HG03039 (cell line): Measurements from ENCODE around the gene RPS6KA5.
A peak's percentile ranks its signal among the peaks of the same experiment; 100 is the strongest.
"Not testable (repeated sequence)": the region's sequence is repeated elsewhere in the genome, so short reads cannot be mapped to it uniquely, and the experiment has no call there.

Experiments
- ATAC-seq: cut with Tn5 transposase; IDR thresholded peaks from one replicate; pipeline ENCODE4 v1.9.1; 2021; ENCODE audit warnings: mild to moderate bottlenecking, moderate library complexity; ENCODE audit not compliant: unreplicated experiment

RPS6KA5 gene

DNA sequence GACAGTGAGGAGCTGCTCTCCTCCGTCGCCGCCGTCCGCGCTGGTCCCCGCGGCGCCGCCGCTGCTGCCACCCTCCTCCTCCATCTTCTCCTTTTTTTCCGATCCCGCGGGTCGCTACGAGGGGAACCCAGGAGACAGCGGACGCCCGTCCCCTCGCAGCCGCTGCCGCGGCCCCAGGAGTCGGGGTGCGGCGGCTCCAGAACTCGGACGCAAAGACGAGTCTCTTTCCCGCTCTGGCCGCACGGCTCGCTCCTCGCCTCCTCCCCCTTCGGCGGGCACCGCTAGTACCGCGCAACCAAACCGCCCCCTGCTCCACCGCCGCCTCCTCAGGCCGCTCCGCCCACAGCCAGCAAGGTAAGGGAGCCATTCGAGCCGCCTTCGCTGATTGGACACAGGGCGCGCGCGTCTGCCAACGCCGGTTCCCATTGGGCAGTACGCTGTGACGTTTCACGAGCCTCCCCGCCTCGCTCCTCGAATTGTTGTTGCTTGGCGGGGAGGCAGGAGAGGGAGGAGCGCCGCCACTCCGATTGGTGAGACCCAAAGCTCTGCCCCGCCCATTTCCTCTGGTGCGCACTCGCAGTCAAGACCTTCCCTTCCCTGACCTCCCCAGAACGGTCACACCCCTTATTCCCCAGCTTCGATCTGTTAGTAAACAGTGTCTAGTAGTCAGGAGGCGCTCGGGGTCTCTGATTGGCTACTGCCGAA lies at the start of gene RPS6KA5:
TSS of gene RPS6KA5 (minus strand) at position 291 of the 705 bp plus-strand sequence. CDS start at position 84, 207 bp downstream.
- ATAC-seq: peak; percentile 83

DNA sequence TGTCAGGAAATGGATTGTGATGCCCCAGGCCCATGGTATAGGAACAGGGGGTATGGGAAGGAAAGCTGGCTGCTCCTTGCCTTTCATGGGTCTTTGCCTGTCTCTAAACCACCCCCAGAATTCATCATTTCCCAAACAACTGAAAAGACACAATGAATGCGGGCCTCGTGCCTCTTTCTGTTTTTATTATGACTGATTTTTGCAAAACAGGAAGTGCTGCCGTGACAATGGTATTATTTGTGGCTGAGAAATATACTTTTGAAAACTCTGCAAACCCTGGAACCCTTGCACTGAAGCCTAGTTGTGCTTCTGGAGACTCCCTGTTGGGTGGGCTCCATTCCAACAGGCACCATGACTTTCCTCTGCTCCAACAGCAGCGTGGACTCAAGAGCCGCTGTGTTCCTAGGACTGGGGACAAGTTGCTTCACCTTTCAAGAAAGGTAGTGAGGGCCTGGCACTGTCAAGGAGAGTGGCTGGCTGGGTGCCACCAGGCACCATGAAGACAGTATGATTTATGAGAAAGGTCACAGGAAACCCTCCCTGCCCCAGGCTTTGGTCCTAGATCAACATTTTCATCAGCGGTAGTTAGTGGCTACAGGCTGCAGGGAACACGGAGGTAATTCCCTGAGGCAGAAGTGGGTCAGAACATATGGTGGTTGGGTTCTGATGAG lies 48.6 kb upstream of the RPS6KA5 start:
- ATAC-seq: no peak

DNA sequence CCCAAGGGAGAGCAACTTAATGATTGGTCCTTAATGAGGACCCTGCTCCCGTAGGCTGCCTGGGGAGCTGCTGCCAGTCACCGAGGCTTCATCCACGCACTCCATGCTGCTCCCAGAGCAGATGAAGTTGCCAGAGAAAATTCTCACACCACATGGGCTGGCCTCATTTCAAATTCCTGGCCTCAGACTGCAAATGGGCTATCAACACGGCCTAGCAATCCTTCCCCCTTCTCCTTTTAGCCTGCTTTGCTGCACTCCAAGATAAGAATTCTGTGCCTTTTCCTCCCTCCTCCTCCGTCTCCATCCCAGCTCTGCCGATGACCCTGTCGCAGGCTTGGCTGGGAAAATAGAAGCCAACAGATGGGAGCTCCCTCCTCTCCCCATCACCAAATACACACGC lies 42.7 kb upstream of the RPS6KA5 start:
- ATAC-seq: no peak

DNA sequence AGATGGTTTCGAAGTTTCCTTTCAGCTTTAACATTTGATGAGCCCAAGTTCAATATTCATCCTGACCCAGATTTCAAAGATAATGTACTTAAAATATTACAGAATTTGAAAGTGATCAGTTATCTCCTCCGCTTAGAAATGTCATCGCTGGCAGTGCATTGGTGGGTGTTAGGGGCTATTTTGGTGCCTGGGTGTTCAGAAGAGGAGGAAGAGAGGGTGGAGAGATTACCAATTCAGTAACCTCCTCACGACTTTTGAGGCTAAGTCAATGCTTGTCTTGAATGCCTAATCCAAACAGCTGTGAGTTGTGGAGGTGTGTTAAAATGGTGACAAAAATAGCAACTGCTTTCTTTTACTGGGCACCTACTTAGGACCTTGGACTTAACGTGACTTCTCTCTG lies 39.7 kb upstream of the RPS6KA5 start:
- no peak for ATAC-seq

DNA sequence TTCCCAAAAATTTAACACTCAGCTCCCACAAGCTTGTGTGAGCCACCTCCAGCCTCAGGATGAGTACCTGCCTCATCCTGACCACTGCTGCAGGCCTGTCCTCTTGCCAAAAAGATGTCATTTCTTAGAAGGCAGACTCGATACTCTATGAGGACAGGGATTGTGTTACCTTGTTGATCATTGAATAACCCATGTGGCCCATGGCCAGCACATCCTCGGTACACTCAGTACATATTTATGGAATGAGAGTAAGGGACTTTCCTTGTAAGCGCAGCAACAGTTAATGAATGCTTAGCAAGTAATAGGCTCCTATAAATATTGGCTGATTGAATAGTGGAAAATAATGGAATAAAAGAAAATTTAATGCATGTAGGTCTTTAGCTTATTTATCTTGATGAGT lies 38.1 kb upstream of the RPS6KA5 start:
- ATAC-seq: no peak

DNA sequence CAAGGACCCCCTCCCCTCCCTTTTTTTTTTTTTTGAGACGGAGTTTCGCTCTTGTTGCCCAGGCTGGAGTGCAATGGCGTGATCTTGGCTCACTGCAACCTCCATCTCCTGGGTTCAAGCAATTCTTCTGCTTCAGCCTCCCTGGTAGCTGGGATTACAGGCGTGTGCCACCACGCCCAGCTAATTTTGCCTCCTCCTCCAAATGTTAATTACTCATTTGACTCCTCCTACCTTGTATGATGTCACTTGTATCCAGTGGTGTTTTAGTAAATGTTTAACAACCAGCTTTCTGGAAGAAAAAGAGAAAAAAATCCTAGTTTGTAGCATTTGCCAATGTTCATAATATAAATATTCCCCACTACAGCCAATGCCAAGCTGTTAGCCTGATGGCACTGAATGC lies 37.2 kb upstream of the RPS6KA5 start:
- ATAC-seq: not testable (repeated sequence)

DNA sequence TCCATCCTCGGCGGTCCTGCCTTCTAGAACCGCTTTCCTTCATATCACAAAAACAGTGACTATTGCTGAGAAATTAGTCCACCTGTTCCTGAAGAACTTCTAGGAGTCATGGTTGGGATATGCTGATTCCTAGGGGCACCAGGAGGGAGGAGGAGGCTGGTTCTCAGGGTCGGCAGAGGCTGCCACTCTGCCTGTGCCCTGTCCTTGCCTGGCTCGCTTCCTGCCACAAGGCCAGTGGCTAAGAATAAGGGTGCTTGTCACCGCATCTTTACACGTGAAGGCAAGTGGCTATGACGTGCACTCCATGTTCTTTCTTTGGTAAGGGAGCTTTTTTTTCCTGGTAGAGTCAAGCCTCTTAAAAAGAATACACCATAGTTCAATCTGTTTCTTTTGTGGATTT lies 34.7 kb upstream of the RPS6KA5 start:
- no peak for ATAC-seq

DNA sequence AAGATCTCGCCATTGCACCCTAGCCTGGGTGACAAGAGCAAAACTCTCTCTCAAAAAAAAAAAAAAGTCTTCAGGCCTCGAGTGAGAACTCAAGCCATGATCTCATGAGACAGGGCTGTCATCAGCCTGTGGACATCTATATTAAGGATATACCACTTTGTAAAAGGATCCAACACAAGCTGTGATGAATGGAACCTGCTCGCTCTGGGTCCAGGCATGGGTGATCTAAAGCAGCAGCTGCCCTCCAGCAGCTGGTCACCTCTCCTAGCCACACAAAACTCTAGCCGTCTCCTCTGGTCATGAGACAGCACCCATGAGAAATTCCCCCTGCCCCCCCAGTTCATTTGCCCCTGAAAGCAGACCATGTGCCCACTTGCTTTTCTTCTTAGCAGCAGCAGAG lies 34.3 kb upstream of the RPS6KA5 start:
- no peak for ATAC-seq

DNA sequence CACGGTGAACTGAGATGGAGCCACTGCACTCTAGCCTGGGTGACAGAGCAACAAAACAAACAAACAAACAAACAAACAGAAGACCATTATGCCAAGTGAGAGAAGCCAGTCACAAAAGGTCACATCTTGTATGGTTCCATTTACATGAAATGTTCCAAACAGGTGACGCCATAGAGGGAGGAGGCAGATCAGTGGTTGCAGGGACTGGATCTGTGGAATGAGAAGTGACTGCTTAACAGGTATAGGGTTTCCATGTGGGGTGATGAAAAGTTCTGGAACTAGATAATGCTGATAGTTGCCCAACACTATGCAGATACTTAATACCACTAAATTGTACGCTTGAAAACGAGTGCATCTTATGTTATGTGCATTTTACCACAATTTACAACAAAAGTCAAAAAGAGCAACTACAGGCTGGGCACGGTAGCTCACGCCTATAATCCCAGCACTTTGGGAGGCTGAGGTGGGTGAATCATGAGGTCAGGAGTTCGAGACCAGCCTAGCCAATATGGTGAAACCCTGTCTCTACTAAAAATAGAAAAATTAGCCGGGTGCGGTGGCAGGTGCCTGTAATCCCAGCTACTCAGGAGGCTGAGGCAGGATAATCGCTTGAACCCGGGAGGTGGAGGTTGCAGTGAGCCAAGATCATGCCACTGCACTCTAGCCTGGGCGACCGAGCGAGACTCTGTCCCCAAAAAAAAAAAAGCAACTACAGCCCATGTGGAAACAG lies 33.5 kb upstream of the RPS6KA5 start:
- not testable (repeated sequence) for ATAC-seq

DNA sequence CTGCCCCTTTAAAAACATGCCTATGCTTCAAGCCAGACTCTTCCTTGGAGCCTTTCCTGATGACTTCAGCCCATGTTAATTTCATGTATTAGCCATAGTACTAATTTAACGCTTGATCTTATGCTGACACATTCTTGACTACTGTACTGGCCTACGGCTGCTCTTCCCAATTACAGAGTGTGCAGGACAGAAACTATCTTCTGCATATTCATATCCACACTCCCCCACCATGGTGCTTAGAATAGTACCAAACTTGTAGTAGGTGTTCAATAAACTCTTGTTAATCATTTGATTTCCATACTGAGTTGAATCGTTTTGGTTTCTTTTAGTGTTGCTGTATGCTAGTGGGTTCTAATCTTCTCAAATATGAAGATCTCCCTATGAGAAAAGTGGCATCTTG lies 31.6 kb upstream of the RPS6KA5 start:
- no peak for ATAC-seq

DNA sequence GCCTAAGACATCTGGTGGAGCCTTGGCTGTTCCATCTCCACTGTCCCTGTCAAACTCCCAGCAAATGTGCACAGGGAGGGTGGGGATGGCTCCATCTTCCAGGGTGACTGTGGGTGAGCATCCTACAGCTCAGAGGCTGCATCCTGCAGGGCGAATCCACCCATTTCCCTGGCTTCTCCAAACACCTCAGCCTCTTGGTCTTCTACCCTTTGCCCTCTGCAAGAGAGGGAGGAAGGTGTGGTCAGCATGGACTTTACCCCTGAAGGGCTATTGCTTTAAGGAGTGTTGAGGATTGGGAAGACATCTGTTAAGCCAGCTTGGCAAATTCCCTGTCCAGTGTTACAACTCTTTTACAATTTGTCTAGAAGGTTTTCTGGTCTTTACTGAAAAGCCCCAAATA lies 30.3 kb upstream of the RPS6KA5 start:
- no peak for ATAC-seq

DNA sequence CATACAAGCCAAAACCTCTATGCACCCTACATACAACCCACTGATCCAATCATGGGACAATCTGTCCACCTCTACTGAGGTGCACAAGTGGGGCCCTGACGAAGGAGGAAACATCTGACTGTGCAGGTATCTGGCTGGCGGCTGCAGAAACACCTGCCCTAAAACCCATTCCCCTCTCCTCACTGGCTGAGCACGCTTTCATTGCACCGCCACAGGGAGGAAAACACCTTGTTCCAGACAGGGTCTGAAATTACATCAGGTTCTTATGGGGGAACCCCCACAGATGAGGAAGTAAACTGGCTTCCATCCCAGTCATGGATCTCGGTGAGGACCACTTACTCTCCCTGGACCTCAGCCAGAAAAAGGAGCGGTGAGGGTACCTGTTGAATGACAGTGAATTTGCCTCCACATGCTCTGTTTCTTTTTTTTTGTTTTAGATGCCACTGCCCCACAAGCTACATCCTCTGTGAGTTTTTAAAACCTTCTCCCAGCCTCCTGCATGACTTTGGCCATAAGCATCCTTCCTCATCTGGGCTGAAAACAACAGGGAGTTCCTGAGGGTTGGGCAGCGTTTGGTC lies 29.6 kb upstream of the RPS6KA5 start:
- no peak for ATAC-seq

DNA sequence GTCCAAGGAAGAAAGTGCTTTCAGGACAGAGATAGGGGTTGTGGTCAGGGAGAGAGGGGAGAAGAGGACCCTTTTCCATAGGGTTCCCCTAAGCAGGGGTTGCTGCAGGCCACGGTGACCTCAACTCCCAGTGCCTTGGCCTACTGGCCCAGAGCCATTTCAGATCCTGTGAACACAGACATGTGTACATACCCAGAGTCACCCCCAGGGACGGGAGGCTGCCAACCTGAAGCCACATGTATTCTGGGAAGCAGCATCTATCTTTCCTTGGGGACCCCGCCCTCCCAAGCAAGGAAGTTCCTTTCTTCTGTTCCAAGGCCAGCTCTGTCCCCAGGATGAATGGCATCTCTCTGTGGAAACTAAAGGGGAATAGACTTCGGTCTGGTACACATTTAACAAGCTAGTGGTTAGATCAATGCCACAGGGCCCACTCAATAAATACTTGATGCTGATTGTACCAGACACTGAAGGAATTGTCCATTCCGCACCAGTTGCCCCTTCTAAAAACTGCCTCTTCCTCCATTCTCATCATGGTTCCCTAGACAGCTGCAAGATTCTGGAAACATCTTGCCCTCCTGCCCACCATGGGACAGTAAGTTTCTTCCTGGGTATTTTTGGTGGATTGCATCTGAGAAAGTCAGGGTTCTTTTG lies 28.3 kb upstream of the RPS6KA5 start:
- ATAC-seq: no peak

DNA sequence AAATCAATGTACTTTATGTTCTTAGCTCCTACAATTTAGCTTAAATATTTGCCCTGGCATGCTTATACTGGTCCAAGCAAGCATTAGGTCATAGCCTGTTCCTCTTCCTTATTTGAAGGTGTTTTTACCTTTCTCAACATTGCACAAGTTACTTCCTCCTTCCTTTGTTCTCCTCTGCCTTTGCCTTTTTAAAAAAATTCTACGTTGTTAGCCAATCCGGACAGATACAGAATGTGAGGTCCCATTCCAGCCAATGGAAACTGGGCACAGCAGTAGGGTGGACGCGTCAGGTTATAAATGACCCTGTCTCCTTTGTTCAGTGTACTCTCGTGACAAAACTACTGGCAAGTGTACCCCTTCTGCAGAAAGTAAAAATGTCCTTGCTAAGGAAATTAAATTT lies 27.0 kb upstream of the RPS6KA5 start:
- not testable (repeated sequence) for ATAC-seq

DNA sequence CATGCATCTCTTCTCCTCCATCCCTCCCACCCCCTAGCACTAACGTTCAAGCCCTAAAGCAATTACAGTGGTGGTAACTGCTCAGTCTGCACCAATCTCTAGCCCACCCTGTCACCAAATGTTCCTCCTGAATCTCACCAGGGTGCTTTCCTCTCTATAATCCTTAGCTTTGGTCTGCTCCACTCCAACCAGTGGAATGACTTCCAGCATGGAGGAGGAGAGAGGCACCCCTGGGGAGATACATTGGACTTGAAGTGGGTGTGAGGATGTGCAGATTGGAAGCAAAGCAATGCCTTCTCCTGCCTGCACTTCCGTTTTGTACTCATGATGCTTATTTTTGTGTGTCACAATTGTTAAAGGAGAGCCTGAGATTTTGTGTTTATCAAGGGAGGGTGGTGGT lies 24.1 kb upstream of the RPS6KA5 start:
- no peak for ATAC-seq

DNA sequence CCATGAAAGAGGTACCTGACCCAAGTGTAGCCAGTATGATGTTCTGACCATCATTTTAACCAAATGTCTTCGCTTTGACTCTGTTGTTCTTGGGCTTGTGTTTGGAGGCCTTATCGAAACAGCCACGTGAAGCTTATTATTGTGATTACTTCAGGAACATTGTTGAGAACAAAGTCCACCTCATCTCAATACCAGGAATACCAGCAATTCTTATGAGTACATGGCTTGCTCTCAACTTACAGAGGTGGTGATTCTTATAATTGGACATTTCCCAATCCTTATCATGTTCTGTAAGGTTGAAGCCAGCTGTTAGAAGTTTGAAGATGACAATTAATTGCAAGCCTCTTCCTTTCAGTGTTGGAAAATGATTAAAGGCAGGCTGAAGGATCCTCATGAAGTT lies 21.8 kb upstream of the RPS6KA5 start:
- ATAC-seq: no peak

DNA sequence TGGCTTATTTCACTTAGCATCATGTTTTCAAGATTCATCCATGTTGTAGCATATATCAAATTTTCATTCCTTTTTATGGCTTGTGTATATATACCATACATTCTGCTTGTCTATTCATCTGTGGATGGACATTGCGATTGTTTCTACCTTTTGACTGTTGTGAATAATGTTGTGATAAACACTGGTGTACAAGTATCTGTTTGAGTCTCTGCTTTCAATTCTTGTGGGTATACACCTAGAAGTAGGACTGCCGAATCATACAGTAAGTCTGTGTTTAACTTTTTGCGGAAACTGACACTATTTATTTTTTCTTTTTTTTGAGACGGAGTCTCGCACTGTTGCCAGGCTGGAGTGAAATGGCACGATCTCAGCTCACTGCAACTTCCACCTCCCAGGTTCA lies 19.6 kb upstream of the RPS6KA5 start:
- ATAC-seq: no peak

DNA sequence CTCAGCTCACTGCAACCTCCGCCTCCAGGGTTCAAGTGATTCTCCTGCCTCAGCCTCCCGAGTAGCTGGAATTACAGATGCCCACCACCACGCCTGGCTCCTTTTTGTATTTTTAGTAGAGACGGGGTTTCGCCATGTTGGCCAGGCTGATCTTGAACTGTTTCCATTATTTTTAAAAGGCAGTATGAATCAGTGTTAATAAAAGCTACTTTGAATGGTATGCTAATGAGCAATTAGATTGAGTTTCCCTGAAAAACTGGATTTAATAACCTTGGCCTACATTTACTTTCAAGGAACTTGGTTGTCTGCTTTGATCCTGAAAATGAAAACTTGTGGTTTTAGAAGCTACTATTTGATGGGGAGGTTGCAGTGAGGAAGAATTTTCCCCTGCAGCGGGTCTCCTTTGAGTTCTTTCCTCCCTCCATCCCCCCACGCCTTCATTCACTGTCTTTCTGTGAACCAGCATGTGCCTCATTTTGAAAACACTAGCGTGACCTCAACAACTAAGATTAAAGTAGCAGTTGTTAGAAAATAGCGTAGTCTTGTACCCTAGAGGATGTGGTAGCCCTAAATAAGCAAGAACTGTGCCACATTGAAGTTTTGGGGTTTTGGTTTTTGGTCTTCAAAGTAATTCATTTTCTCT lies 17.8 kb upstream of the RPS6KA5 start:
- peak; percentile 72 for ATAC-seq

DNA sequence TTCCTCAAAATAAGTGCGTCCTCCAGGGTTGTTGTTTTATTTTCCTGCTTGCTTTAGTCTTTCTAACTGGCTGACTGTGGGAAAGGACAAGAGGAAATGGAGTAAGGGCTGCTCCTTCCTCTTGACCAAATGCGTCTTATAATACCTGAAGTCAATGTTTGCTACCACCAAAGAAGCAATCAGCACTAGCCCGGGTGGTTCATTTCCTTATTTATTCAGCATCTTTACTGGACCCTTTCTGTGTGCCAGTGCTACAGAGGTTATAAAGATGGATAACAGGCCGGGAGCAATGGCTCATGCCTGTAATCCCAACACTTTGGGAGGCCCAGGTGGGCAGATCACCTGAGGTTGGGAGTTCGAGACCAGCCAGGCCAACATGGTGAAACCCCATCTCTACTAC lies 15.1 kb upstream of the RPS6KA5 start:
- ATAC-seq: no peak

DNA sequence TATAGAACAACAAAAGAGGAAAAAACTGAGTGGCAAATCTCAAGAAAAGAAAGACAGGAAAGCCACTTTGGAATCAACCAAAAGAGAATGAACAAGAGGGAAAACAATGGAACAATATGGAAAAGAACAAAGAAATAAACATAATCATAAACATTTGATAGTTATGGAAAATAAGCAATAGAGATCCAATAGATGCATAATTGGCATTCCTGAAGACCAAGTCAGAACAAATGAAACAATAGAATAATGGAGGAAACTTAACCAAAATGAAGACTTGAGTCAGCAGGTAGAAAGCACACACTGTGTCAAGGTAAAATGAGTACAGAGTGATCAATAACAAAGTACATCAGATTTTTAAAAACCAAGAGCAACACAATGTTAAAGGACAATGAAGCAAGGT lies 10.1 kb upstream of the RPS6KA5 start:
- ATAC-seq: no peak

DNA sequence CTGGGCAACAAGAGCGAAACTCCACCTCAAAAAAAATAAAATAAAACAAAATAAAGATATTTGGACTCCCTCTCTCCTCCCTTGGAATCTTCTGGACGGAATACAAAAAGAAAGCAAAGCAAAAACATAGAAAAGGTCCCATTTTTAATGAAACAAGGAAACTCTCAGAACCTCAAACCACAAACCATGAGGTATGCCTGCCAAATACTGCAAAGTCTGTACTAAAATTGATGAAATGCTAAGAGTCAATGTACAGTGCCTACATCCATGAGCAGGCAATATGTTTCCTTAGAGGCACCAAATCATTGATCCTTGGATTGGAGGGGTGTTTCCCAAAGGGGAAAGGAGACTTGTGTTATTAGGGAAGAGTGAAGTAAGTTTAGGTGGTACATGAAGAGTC lies 8.2 kb upstream of the RPS6KA5 start:
- no peak for ATAC-seq
